SK-N-SH (cell line): Measurements from ENCODE around the gene RAD1. TPM values are rescaled to one million over a fixed set of nuclear protein-coding genes. Genes with fewer than 3 reads are reported as not detected.

ENCODE experiments used
- CTCF ChIA-PET: fragments of 300-600, 350-600 bp; formaldehyde crosslinking; extraction: SDS; loops from one replicate; lab custom pipeline; 2021; lab: Yijun Ruan, JAX
- POLR2A ChIA-PET: fragments of 350-600 bp; sonication (Branson Sonifier 250); formaldehyde crosslinking; extraction: SDS; loops from one replicate; lab custom pipeline; 2020; ENCODE audit warnings: antibody characterized with exemption, inconsistent platforms; lab: Yijun Ruan, JAX
- DNase-seq: peaks from one replicate; pipeline ENCODE4 v3.0.0; 2012
- H2AFZ ChIP-seq: fragments of 200-600 bp; sonication (generic); 2 replicates; pipeline ENCODE4 v1.8.1; 2016; ENCODE audit warnings: antibody characterized with exemption, mild to moderate bottlenecking, low read depth
- H3F3A ChIP-seq: fragments of 200-600 bp; sonication (generic); replicated peaks from 2 replicates; pipeline ENCODE3; 2016; ENCODE audit warnings: antibody characterized with exemption, mild to moderate bottlenecking; ENCODE audit not compliant: insufficient read depth
- H3K27ac ChIP-seq, 2 experiments: fragments of 200-500 bp in 1 of 2; fragments of 200-600 bp in 1 of 2; sonication (Bioruptor generic) in 1 of 2; sonication (generic), shearing (Covaris generic) in 1 of 2; 2 replicates each; pipeline versions ENCODE4 v1.5.1 to v1.6.1; 2014 to 2016; ENCODE audit warnings: low read depth in 2 of 2, inconsistent platforms in 1 of 2, low read length in 1 of 2, mild to moderate bottlenecking in 1 of 2, mixed read lengths in 1 of 2
- H3K27me3 ChIP-seq: fragments of 200-600 bp; sonication (generic), shearing (Covaris generic); 2 replicates; pipeline ENCODE4 v1.6.1; 2016; ENCODE audit warnings: mixed run types; ENCODE audit not compliant: insufficient read depth
- H3K36me3 ChIP-seq, 2 experiments: fragments of 200-500 bp in 1 of 2; fragments of 200-600 bp in 1 of 2; sonication (Bioruptor generic) in 1 of 2; sonication (generic) in 1 of 2; replicated peaks in 1 of 2; 2 replicates each; pipeline versions ENCODE3 to v1.5.1; 2014 to 2016; ENCODE audit warnings: low read length in 1 of 2, mild to moderate bottlenecking in 1 of 2; ENCODE audit not compliant: insufficient read depth in 2 of 2, control insufficient read depth in 1 of 2
- H3K4me1 ChIP-seq, 2 experiments: fragments of 200-500 bp in 1 of 2; fragments of 200-600 bp in 1 of 2; sonication (Bioruptor generic) in 1 of 2; sonication (generic), shearing (Covaris generic) in 1 of 2; 2 replicates each; pipeline versions ENCODE4 v1.5.1 to v1.6.1; 2014 to 2016; ENCODE audit warnings: low read depth in 1 of 2, low read length in 1 of 2, mixed run types in 1 of 2; ENCODE audit not compliant: insufficient read depth in 2 of 2, control insufficient read depth in 1 of 2
- H3K4me2 ChIP-seq: fragments of 200-600 bp; sonication (generic), shearing (Covaris generic); 2 replicates; pipeline ENCODE4 v1.6.1; 2017; ENCODE audit warnings: mixed run types
- H3K4me3 ChIP-seq, 2 experiments: fragments of 200-500 bp in 1 of 2; fragments of 200-600 bp in 1 of 2; sonication (Bioruptor generic) in 1 of 2; sonication (generic), shearing (Covaris generic) in 1 of 2; 2 replicates each; pipeline versions ENCODE4 v1.5.1 to v1.8.1; 2014 to 2016; ENCODE audit warnings: low read depth in 2 of 2, inconsistent platforms in 1 of 2, low read length in 1 of 2, mild to moderate bottlenecking in 1 of 2, mixed read lengths in 1 of 2, moderate library complexity in 1 of 2
- H3K79me2 ChIP-seq: fragments of 200-600 bp; sonication (generic); 2 replicates; pipeline ENCODE4 v1.8.1; 2017; ENCODE audit warnings: mild to moderate bottlenecking; ENCODE audit not compliant: insufficient read depth
- H3K9ac ChIP-seq: fragments of 200-600 bp; sonication (generic); 2 replicates; pipeline ENCODE4 v1.6.1; 2017; ENCODE audit warnings: mixed run types
- H3K9me2 ChIP-seq: fragments of 200-600 bp; sonication (generic); 2 replicates; pipeline ENCODE4 v1.6.1; 2017; ENCODE audit warnings: mixed run types
- H3K9me3 ChIP-seq: fragments of 200-600 bp; sonication (generic); 2 replicates; pipeline ENCODE4 v1.6.1; 2017; ENCODE audit warnings: mixed run types, mild to moderate bottlenecking, moderate library complexity
- H4K20me1 ChIP-seq: fragments of 200-600 bp; sonication (generic); 2 replicates; pipeline ENCODE4 v1.6.1; 2017; ENCODE audit warnings: mild to moderate bottlenecking, mixed run types; ENCODE audit not compliant: insufficient read depth
- EP300 ChIP-seq, 2 experiments: IDR thresholded peaks; 2 replicates each; pipeline versions ENCODE4 v1.4.0 to v1.6.1; 2012; ENCODE audit warnings: borderline replicate concordance in 1 of 2, low read depth in 1 of 2, low read length in 1 of 2
- EZH2phosphoT487 ChIP-seq: fragments of 200-600 bp; sonication (generic); IDR thresholded peaks from 2 replicates; pipeline ENCODE4 v1.6.1; 2017; ENCODE audit warnings: low read depth, mixed run types, mild to moderate bottlenecking, antibody characterized with exemption, moderate library complexity, borderline replicate concordance
- FOSL2 ChIP-seq: IDR thresholded peaks from 2 replicates; pipeline ENCODE4 v1.4.0; 2012; ENCODE audit warnings: low read depth, mild to moderate bottlenecking, moderate library complexity, borderline replicate concordance
- FOXJ3 ChIP-seq: sonication (generic); formaldehyde crosslinking; IDR thresholded peaks from 2 replicates; pipeline ENCODE4 v1.5.1; 2020; ENCODE audit warnings: mild to moderate bottlenecking, missing genetic modification reagents
- FOXM1 ChIP-seq: IDR thresholded peaks from 2 replicates; pipeline ENCODE4 v1.4.0; 2012; ENCODE audit warnings: low read depth, mild to moderate bottlenecking
- GATA2 ChIP-seq: sonication (generic); formaldehyde crosslinking; IDR thresholded peaks from 2 replicates; pipeline ENCODE4 v1.5.0; 2020; ENCODE audit warnings: mild to moderate bottlenecking, missing genetic modification reagents
- MAX ChIP-seq: IDR thresholded peaks from 2 replicates; pipeline ENCODE4 v1.4.0; 2012; ENCODE audit warnings: low read depth
- MEF2A ChIP-seq: IDR thresholded peaks from 2 replicates; pipeline ENCODE4 v1.4.0; 2012; ENCODE audit warnings: low read depth, borderline replicate concordance
- NFIC ChIP-seq: IDR thresholded peaks from 2 replicates; pipeline ENCODE4 v1.4.0; 2012; ENCODE audit warnings: borderline replicate concordance
- NRF1 ChIP-seq: IDR thresholded peaks from 2 replicates; pipeline ENCODE4 v1.6.1; 2012; ENCODE audit warnings: low read depth, mild to moderate bottlenecking, low read length
- POLR2AphosphoS5 ChIP-seq: IDR thresholded peaks from 2 replicates; pipeline ENCODE4 v1.6.1; 2012; ENCODE audit warnings: low read depth, low read length
- RAD21 ChIP-seq: IDR thresholded peaks from 2 replicates; pipeline ENCODE4 v1.6.1; 2012; ENCODE audit warnings: mild to moderate bottlenecking, low read length
- RXRA ChIP-seq: IDR thresholded peaks from 2 replicates; pipeline ENCODE4 v1.4.0; 2012; ENCODE audit warnings: low read depth, mild to moderate bottlenecking, borderline replicate concordance
- SIN3A ChIP-seq: IDR thresholded peaks from 2 replicates; pipeline ENCODE4 v1.6.1; 2012; ENCODE audit warnings: low read depth, mild to moderate bottlenecking, low read length, moderate library complexity, borderline replicate concordance
- TCF12 ChIP-seq: IDR thresholded peaks from 2 replicates; pipeline ENCODE4 v1.4.0; 2012
- TEAD4 ChIP-seq: IDR thresholded peaks from 2 replicates; pipeline ENCODE4 v1.4.0; 2012; ENCODE audit warnings: mild to moderate bottlenecking, borderline replicate concordance; ENCODE audit not compliant: insufficient read depth
- YY1 ChIP-seq: IDR thresholded peaks from 2 replicates; pipeline ENCODE4 v1.4.0; 2012; ENCODE audit warnings: low read depth, mild to moderate bottlenecking
- WGBS: methylation state at CpG from one replicate; pipeline ENCODE4 v1.1.6; 2017; ENCODE audit warnings: low lambda C conversion rate; 5-methylcytosine and 5-hydroxymethylcytosine counted together
- polyA plus RNA-seq, 3 experiments: library from polyadenylated mRNA; depleted of rRNA; stranded (reverse); fragments of >200 nt; gene quantifications; 2 replicates each; pipeline ENCODE4 v1.2.3, GENCODE V29; 2012
- TF ChIP-seq, protein P1 (sequence below): fragments of 150-350 bp; IDR thresholded peaks from 2 replicates; pipeline ENCODE4 v1.6.1; 2016; ENCODE audit warnings: mild to moderate bottlenecking, low read depth, low read length
- TF ChIP-seq, protein P2 (sequence below): IDR thresholded peaks from 2 replicates; pipeline ENCODE4 v1.6.1; 2012; ENCODE audit warnings: mild to moderate bottlenecking, low read depth, low read length, moderate library complexity

Gene RAD1
- polyA plus RNA-seq, 1 of the 3 experiments (the other 2 are of a cell fraction), result 21.2 TPM

DNA sequence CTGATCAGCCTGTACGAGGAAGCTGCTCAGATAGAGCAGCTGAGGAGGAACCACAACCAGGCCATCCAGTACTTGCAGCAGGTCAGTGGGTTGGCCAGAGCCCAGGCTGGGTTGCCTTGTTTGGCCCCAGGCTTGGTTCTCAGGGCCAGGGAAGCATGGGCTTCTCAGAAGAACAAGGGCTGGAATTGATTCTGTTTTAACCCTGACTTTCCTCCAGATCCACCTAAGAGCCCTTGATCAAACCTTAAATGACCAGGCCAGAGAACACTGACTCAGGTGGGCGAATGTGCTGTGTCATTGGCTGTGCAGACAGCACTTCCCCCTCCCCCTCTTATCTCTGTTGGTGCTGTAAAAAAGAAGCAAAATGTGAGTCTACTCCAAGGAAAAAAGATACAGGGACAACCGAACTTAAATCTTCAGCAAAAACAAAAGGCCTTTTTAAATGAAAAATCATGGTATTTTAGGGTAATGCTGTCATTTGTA lies 48.3 kb downstream of the RAD1 start:
- no peak for DNase-seq
- POLR2A ChIA-PET, result no interaction called here

More for the DNA sequence above, 48.3 kb downstream of the RAD1 start:
- H3K4me1 ChIP-seq, result peaks cover 0 to 3% of the 10 kb centered on the region in 2 experiments; a peak in 1 of 4 replicates
- H3K36me3 ChIP-seq, result no peaks in the 10 kb centered on the region
- no peak overlapping the region for H3K4me2 ChIP-seq
- H2AFZ ChIP-seq, result no peak overlapping the region
- TF ChIP-seq YY1 (no peak), FOSL2 (no peak), POLR2AphosphoS5 (no peak), SIN3A (no peak), FOXJ3 (CRISPR knock-in tag) (no peak), TCF12 (no peak), MEF2A (no peak), GATA2 (no peak), NFIC (no peak), NRF1 (no peak), RXRA (no peak), FOXM1 (no peak), TEAD4 (no peak), MAX (no peak), EP300 (IDR thresholded peaks at IDR 0.05; ENCODE audit: borderline replicate concordance in 1 of 2, low read depth in 1 of 2, low read length in 1 of 2) (no peak), RAD21 (no peak), EZH2phosphoT487 (no peak)
- TF ChIP-seq, protein P1, sequence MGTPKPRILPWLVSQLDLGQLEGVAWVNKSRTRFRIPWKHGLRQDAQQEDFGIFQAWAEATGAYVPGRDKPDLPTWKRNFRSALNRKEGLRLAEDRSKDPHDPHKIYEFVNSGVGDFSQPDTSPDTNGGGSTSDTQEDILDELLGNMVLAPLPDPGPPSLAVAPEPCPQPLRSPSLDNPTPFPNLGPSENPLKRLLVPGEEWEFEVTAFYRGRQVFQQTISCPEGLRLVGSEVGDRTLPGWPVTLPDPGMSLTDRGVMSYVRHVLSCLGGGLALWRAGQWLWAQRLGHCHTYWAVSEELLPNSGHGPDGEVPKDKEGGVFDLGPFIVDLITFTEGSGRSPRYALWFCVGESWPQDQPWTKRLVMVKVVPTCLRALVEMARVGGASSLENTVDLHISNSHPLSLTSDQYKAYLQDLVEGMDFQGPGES, result no peak
- TF ChIP-seq, protein P2, sequence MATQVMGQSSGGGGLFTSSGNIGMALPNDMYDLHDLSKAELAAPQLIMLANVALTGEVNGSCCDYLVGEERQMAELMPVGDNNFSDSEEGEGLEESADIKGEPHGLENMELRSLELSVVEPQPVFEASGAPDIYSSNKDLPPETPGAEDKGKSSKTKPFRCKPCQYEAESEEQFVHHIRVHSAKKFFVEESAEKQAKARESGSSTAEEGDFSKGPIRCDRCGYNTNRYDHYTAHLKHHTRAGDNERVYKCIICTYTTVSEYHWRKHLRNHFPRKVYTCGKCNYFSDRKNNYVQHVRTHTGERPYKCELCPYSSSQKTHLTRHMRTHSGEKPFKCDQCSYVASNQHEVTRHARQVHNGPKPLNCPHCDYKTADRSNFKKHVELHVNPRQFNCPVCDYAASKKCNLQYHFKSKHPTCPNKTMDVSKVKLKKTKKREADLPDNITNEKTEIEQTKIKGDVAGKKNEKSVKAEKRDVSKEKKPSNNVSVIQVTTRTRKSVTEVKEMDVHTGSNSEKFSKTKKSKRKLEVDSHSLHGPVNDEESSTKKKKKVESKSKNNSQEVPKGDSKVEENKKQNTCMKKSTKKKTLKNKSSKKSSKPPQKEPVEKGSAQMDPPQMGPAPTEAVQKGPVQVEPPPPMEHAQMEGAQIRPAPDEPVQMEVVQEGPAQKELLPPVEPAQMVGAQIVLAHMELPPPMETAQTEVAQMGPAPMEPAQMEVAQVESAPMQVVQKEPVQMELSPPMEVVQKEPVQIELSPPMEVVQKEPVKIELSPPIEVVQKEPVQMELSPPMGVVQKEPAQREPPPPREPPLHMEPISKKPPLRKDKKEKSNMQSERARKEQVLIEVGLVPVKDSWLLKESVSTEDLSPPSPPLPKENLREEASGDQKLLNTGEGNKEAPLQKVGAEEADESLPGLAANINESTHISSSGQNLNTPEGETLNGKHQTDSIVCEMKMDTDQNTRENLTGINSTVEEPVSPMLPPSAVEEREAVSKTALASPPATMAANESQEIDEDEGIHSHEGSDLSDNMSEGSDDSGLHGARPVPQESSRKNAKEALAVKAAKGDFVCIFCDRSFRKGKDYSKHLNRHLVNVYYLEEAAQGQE, result no peak
- no peaks in the 10 kb centered on the region for H3K27me3 ChIP-seq
- H3K4me3 ChIP-seq, result no peak overlapping the region
- no peaks in the 10 kb centered on the region for H3K9me3 ChIP-seq
- CTCF ChIA-PET, result interaction anchor here (1.2 to 2.2 kb wide), 2 partner anchors 9 to 31 kb away, joined by 3 to 8 read pairs; no protein-coding TSS in a partner anchor
- H3K9me2 ChIP-seq, result no peaks in the 10 kb centered on the region
- H3K27ac ChIP-seq, result no peak overlapping the region
- 83% methylated on average over 3 of the region's 3 CpGs for WGBS
- no peaks in the 10 kb centered on the region for H3F3A ChIP-seq
- H3K9ac ChIP-seq, result no peak overlapping the region
- H3K79me2 ChIP-seq, result no peaks in the 10 kb centered on the region
- H4K20me1 ChIP-seq, result no peaks in the 10 kb centered on the region
